GM21390 (cell line): ENCODE measurements around the gene MUC5AC.
"Not testable (repeated sequence)": the region's sequence is repeated elsewhere in the genome, so short reads cannot be mapped to it uniquely, and the experiment has no call there.

Experiments
- ATAC-seq: cut with Tn5 transposase; IDR thresholded peaks from one replicate; pipeline ENCODE4 v1.9.1; 2021; ENCODE audit not compliant: unreplicated experiment

The MUC5AC gene

GRCh38 chr11:1206391-1207271 is 48.9 kb downstream of the MUC5AC start:
- ATAC-seq = no peak

GRCh38 chr11:1207401-1208143 is 49.8 kb downstream of the MUC5AC start:
- no peak for ATAC-seq

- no peak for ATAC-seq
Observed at GRCh38 chr11:1208144-1208393, 50.3 kb downstream of the MUC5AC start.

- ATAC-seq = no peak
Observed at GRCh38 chr11:1208394-1209261, 50.9 kb downstream of the MUC5AC start.

- no peak for ATAC-seq
Observed at GRCh38 chr11:1209371-1210057, 51.8 kb downstream of the MUC5AC start.

- no peak for ATAC-seq
Observed at GRCh38 chr11:1211838-1212237, 54.1 kb downstream of the MUC5AC start.

GRCh38 chr11:1215826-1216225 is 58.1 kb downstream of the MUC5AC start:
- not testable (repeated sequence) for ATAC-seq

- no peak for ATAC-seq
Observed at GRCh38 chr11:1217151-1217550, 59.4 kb downstream of the MUC5AC start.

- no peak for ATAC-seq
Observed at GRCh38 chr11:1218256-1218787, 60.6 kb downstream of the MUC5AC start.

GRCh38 chr11:1218788-1219445 is 61.2 kb downstream of the MUC5AC start:
- no peak for ATAC-seq

- no peak for ATAC-seq
Observed at GRCh38 chr11:1219446-1219833, 61.7 kb downstream of the MUC5AC start.

- ATAC-seq = no peak
Observed at GRCh38 chr11:1219834-1220815, 62.4 kb downstream of the MUC5AC start.

GRCh38 chr11:1220941-1221721 is 63.4 kb downstream of the MUC5AC start:
- ATAC-seq = no peak

- ATAC-seq = no peak
Observed at GRCh38 chr11:1221848-1222311, 64.1 kb downstream of the MUC5AC start.

GRCh38 chr11:1222491-1223345 is 65.0 kb downstream of the MUC5AC start, which contains the start of gene MUC5B:
Gene MUC5B (plus strand): TSS chr11:1223066. CDS start chr11:1223124, 58 bp downstream.
- ATAC-seq = no peak

GRCh38 chr11:1223346-1224110 is 65.8 kb downstream of the MUC5AC start:
- no peak for ATAC-seq
